Activated CD4-positive, alpha-beta T cell treated with anti-CD3 and anti-CD28 coated beads, Interleukin-2, amount 50 U/mL, for 1 hour (primary cell): ENCODE measurements around the gene APMAP.

Experiments
- DNase-seq: peaks from one replicate; pipeline ENCODE4 v3.0.0-alpha.2; 2020

The APMAP gene

DNA sequence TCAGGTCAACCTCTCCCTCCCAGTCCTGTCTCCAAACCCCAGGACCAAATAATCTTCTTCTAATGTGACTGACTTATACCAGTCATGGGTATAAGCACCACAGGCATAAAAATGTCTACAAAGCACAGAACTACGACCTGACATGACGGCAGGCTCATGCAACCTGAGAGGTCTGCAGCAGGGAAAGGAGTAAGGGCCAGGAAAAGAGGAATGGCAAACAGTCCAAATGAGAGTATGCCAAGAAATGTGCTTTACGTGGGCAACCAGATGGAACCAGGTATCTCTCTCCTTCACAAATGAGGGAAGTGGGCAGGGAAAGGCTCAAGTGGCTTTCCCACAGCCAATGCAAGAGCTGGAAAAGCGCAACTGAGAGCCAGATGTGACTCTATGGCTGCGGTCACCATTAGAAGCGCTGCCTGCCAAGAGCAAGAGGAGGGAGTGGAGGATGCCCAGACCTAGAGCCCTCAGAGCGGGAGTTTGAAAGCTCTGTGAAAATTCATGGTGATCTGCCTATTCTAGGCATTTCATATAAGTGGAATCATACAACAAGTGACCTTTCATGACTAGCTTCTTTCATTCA is 6.0 kb downstream of the APMAP start:
- no peak for DNase-seq

- DNase-seq, result no peak
Measured at GRCh38 chr20:24985802-24986201, 6.7 kb downstream of the APMAP start.

- no peak for DNase-seq
Measured at GRCh38 chr20:24984961-24985640, 7.5 kb downstream of the APMAP start.

- DNase-seq, result no peak
Measured at GRCh38 chr20:24983896-24984295, 8.7 kb downstream of the APMAP start.

GRCh38 chr20:24981790-24982189 is 10.8 kb downstream of the APMAP start:
- DNase-seq, result no peak

DNA sequence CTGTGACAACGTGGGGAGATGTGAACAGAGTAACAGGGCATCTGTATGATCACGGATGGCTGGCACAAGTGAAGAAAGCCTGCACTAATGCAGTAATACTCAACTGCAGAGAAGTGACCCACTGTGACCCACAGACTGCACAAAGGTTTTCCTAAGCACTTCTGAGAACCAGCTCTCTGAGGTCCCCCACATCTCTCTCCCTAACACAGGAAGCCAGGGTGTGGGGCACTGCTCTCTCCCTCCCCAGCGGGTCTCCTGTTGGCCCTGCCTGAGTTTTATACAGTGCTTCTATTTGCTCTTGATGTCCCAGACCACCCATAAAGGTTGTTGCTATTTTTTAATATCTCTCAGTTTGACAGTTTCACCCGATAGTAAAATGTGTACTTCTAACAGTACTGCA is 11.3 kb downstream of the APMAP start:
- DNase-seq, result no peak

DNA sequence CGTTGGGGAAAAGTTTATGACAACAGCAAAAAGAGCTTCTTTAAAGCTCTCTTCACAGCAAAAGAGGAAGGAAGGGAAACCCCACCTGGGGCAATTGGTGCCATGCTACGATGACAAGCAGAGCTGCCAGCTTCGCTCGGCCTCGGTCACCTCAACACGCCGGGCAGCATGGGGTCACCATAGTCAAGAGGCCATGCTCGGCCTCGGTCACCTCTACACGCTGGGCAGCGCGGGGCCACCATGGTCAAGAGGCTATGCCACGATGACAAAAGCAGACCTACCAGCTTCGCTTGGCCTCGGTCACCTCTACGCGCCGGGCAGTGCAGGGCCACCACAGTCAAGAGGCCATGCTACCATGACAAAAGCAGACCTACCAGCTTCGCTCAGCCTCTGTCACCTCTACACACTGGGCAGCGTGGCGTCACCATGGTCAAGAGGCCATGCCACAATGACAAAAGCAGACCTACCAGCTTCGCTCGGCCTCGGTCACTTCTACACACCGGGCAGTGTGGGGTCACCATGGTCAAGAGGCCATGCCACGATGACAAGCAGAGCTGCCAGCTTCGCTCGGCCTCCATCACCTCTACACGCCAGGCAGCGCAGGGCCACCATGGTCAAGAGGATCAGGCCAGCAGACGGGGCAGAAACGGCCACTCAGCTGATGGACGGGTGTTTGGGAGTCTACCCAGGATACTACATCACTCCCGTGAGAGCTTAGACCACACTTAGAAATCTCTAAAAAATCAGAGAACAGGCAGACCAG is 12.1 kb downstream of the APMAP start:
- no peak for DNase-seq

DNA sequence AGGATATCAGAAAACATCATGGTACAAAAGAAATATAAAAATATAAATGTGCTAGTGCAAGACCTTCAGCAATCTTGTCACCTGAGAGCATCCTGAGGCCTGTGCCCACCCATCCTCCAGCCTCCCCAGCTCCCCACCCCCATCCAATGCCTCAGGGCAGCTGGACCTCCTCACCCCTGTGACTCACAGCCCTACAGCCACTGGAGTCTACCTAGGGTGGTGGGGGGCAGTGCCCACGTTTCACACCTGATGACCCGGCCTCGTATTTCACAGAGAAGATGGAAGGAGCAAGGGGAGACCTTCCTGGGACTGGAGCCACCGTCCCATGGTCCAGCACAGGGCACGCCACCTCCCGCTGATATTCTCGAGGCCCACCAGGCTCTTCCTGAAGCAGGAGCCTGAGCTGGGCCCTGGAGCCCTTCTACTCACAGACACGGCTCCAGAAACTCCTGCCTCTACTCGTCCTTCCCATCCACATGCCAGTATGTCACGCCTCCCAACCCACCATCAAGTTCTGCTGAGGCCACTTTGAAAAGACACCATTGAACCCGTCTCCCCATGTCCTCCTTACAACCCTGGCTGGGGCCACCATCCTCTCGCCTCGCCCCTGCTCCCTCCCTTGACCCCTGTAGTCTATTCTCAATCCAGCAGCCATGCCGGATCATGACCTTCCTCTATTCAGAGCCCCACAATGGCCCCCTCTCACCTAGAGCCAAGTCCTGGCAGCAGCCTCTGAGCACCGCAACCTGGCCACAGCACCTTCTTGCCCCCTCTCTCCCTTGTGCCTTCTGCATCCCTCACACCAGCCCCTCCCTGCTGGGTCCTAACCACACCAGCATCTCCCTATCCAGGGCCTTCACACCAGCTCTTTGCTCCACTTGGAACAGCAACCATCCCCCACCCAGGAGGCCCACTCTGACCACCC is 13.3 kb downstream of the APMAP start:
- DNase-seq, result no peak

DNA sequence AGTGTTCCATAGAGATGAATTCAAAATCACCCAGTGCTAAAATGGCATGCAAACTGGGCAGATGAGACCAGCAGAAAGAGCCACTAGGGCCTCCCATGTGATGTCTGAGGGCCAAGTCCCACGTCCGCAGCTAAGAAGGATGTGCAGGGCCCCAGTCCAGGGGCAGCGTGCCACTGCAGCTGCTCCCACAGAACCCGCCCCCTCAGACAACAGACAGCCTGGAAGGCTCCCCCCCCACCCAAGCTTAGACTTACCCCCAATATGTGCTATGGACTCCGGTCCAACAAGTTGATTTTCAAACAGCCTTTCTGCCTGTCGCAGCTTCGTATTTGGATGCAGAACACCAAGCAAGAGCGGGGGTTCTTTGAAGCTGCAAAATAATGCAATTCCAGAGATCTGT is 14.0 kb downstream of the APMAP start:
- no peak for DNase-seq

DNA sequence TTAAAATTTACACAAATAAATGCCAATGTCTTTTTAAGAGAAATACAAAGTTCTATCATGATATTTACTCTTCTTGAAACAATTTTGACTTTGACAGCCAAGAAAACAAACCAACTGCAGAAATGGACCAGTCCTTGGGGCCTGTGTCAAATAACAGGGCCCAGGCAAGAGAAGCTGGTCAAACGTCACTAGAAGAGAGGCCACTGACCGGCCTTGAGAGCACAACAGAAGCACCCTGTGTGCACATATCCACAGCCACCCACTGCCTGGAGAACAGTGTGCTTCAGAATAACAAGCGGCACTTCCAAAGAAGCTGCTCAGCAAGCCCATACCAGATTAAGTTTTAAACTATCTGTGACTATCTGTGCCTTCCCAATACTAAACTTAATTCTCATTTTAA is 14.8 kb downstream of the APMAP start:
- DNase-seq, result no peak

DNA sequence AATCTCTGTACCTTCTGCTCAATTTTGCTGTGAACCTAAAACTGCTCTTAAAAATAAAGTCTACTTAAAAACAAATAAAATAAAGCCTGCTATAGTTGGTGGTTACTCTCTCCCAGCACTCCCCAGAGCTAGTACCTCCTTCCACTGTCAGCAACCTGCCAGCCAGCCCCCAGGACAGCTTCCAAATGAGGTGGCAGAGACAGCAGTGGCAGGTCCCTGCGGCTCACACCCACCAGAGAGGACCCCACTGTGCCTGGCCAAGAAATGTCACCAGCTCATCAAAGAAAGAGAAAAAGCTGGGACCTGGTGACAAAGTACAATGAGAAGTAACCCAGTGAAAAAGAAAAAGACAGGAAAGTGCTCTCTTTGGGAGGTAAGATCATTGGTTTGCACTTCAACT is 15.2 kb downstream of the APMAP start:
- no peak for DNase-seq

DNA sequence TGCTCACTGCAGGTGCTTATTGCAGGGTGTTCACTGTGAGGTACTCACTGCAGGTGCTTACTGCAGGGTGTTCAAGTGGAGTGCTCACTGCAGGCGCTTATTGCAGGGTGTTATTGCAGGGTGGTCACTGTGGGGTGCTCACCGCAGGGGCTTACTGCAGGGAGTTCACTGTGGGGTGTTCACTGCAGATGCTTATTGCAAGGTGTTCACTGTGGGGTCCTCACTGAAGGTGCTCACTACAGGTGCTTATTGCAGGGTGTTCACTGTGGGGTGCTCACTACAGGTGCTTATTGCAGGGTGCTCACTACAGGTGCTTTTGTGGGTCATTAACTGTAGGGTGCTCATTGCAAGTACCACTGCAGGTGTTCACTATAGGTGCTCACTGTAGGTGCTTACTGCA is 20.2 kb downstream of the APMAP start:
- no peak for DNase-seq

DNA sequence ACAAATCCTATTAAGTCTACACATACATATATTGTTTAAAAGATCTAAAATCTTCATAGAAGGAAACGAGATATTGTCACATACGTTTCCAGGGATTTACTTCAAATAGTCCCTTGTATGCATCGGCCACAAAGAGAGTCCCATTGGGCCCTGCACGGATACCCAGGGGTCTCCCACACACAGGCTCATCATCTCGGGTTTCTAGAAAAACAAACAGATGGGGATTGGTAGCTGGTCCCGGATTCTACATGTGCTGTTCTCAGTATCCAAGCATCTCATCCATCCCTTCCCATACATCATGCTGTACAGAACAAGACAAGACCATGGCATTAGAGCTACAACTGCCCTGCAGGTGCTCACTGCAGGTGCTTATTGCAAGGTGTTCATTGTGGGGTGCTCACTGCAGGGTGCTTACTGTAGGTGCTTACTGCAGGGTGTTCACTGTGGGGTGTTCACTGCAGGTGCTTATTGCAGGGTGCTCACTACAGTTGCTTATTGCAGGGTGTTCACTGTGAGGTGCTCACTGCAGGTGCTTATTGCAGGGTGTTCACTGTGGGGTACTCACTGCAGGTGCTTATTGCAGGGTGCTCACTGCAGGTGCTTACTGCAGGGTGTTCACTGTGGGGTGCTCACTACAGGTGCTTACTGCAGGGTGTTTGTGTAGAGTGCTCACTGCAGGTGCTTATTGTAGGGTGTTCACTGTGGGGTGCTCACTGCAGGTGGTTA is 21.0 kb downstream of the APMAP start:
- DNase-seq, result no peak

DNA sequence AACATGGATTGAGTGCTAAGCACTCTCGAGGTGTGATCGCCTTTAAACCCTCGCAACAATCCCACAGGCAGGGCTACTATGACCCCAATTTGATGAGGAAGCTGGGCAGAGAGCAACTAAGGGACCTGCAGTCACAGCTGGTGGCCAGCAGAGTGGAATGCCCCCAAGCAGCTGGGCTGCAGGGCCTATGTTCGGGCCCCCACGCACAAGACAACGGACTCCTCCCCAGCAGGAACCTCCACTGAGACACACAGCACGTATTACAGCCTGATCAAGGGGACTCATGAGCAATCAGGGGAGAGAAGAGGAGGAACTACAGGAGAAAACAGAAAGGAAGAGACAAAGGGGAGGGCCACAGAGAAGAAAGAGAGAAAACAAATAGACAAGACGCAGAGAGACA is 21.8 kb downstream of the APMAP start:
- DNase-seq, result no peak

- no peak for DNase-seq
Measured at GRCh38 chr20:24970030-24970553, 22.5 kb downstream of the APMAP start.

DNA sequence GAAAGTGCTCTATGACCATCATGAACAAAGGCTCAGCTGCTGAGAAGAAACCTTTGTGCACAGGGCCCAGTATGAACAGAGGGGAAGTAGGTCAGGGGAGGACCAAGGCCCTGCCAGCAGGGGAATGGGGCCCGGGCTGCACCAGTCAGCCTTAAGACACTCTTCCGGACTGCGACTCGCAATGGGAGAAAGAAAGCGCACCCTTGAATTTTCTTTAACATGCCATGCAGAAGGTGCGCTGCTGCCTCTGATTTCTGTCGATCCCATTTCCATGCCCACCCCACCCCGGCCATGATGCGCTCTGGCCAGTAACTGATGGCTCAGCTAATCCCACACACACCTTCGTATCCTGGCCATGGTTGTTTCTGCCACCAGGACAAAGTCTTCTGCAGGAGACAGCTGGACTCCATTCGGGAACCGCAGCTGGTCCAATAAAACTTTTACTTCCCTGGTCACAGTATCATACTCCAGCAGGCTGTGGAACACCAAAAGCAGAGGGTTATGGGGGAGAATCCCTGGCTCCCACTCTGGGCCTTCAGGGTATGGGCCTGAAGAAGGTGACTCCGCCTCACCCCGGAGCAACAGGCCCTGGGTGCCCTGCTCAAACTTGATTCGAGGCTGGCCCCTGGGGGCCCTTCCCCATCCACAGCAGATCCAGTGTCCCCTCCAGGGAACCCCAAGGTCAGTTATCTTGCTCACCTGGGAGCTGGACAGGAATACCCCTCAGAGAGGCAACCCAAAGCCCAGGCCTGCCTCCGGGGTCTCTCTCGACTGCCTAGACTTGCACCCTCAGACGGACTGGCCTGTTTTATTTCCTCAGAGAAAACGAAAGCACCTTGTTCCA is 23.1 kb downstream of the APMAP start:
- no peak for DNase-seq

GRCh38 chr20:24968278-24968800 is 24.2 kb downstream of the APMAP start:
- DNase-seq, result no peak

- no peak for DNase-seq
Measured at GRCh38 chr20:24966317-24967012, 26.1 kb downstream of the APMAP start.

DNA sequence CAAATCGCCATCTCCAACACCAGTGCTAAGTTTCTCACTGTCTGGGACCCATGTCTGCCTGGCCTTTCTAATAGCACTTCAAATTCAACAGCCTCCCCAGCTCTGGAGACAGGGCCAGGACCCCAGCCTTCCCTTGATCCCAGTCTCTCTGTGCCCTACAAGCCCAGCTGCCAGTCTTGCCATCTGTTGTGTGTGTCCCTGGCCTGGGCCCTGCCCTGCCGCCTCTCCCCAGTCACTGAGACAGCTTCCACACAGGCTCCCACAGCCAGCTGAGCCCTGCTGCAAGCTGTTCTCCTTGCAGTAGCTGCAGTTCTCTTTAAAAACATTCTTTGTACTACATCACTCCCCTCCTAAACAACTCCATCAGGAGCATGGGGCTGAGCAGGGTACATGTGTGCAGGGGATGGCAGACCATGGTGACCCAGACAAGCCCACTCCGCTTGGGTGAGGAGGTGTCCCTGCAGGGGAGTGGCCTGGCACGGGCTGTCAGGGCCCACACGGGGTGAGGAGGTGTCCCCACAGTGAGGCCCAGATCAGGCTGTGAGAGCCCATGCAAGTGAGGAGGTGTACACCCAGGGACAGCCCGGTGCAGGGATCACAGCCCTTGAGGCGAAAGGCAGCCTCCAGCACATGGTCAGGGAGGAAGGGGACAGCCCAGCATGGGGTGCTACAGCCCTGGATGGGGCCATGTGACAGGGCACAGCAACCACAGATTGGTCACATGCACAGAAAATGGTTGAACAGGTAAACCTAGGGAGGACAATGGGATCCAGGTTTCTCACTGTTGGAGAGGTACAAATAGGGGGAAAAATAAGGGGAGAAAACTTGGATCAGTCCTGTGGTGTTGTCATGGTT is 27.3 kb downstream of the APMAP start:
- DNase-seq, result no peak

GRCh38 chr20:24964506-24964840 is 28.1 kb downstream of the APMAP start:
- no peak for DNase-seq
